NCI-H774 (cell line): ENCODE data around the gene SYT13.
A peak's percentile ranks its signal among the peaks of the same experiment; 100 is the strongest.

Experiments
- DNase-seq: peaks from one replicate; lab custom pipeline; 2025; lab: John Stamatoyannopoulos, UW

Gene SYT13

DNA sequence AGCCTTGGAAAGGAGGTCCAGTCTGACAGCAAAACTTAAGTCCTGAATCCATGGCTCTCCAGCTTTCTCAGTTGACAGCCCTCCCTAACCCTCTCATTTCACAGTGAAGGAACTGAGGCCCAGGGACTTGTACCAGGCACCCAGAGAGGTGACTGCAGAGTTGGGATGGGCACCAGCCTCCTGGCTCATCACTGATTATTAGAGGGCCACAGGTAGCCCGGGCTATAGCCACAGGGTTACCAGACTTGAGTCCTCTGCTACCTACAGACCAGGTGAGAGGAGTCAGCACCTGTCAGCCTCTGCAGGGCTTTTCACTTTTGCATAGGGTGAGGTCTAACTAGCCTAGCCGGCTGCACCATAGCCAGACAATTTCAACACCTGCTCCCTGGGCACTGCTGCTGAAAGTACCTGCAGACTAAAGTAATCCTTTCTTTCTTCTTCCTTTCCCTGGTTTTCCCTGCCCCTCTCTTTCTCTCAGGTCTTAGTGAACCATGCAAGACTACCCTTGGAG, 37.6 kb downstream of the SYT13 start:
- no peak for DNase-seq

DNA sequence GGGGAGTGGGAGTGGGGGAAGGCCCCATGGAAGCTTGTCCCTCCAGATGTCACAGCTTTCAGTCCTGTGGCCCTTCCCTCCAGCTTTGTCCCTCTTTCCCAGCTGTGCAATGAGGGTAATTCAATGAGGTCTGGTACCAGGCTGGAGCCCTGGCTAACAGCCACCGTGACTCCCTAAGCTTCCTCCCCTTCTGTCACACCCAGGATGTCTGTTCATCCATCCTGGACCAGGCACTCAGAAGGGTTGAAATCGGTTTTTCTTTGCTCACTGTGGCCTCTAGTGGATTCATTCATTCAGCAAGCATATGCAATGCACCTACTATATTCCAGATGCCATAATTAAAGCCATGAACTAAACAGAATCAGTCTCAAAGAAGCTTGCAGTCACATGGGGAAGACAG, 38.7 kb downstream of the SYT13 start:
- no peak for DNase-seq

DNA sequence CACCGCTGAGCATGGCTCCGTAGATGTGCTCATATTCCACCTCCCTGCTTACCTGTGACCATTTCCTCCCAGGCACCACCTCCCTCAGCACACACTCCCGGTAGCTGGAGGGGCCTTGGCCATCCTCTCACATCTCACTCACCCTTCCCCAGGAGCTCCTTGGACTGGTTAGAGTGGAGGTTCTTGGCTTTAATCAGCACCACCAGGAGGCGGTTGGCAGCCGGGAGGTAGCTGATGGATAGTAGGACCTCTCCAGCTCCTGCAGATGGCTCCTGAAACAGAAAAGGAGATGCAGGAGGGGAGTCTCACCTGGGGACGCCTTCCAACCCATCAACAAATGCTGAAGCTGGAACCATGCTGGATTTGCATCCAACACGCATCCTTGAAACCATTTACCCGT, 39.9 kb downstream of the SYT13 start:
- DNase-seq: no peak

DNA sequence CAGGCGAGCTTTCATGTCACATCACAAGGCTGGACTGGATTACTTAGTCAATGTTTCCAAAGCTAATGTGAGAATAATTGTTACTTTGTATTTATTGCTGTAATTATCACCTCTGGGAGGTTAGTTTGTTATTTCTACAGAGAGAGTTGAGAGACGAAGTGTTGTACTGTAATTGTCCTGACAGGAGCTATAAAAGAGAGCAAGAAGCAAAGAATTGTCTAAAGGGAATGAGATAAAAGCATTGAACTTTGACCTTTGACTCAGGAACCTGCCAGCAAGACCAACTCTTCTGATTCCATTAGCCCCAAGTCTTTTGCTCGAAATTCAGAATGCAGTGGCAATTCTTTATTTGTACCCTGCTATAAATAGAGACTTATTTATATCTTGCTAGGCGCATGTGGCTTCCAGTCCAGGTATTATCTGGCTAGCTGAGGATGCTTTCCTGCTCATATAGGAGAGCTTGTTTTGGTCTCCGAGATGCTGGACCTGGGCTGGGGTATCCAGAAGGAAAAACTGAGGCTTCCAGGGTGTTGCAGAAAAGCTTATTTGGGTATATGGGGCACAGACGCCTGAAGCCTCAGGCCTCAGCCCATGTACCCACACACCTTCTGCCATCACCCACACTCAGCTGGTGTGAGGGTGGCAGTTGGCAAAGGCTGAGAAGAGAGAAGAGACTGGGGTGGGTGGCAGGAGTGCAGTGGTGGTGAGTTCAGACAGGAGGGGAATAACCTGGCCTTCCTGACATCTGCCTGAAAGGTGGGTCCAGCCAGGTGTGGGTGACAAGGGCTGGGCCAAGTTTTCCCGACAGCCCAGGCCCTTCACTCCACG, 40.7 kb downstream of the SYT13 start:
- no peak for DNase-seq

DNA sequence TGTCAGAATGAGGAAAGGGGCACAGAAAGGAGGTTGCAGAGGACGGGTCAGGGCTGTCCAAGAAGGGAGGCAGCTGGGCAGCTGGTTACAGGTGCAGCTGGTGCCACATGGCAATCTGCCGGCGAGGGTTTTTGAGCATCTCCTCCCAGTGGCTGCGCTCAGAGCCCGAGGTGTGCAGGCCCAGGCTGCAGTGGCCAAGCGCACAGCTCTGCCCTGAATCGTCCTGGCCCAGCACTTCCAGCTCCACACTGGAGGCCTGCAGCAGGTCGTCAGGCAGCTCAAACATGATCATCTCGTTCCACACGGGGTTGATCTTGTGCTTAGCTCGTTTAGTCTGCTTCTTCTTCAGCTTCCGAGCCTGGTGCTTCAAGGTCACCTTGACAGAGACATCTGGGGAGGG, 42.2 kb downstream of the SYT13 start:
- no peak for DNase-seq

DNA sequence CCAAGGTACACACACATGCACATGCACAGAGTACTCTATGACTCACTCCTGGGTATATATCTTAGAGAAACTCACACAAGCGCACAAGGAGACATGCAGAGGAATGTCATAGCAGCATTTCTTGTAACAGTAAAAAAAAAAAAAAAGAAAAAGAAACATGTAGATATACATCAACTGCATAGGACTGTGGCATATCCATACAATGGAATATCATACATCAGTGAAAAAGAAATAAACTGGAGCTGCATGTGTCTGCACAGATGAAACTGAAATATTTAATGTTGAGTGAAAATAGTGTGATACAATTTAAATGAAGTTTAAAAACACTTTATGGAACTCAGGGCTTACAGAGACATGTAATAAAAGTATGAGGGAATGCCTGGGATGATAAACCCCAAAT, 46.4 kb downstream of the SYT13 start:
- no peak for DNase-seq

DNA sequence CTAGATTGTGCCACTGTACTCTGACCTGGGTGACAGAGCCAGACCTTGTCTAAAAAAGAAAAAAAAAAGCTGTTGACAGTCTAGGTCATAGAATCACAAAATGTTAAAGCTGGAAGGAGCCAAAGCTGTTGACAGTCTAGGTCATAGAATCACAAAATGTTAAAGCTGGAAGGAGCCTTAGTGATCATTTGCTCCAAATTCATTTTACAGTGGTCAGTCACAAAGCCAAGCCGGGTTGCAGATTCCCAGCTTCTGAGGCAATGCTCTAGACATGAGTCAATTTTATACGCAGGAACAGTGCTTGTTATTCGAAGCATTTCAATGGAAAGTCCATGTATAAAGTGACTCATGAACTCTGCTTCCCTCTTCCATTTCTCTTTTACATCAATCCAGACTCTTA, 47.4 kb downstream of the SYT13 start:
- no peak for DNase-seq

DNA sequence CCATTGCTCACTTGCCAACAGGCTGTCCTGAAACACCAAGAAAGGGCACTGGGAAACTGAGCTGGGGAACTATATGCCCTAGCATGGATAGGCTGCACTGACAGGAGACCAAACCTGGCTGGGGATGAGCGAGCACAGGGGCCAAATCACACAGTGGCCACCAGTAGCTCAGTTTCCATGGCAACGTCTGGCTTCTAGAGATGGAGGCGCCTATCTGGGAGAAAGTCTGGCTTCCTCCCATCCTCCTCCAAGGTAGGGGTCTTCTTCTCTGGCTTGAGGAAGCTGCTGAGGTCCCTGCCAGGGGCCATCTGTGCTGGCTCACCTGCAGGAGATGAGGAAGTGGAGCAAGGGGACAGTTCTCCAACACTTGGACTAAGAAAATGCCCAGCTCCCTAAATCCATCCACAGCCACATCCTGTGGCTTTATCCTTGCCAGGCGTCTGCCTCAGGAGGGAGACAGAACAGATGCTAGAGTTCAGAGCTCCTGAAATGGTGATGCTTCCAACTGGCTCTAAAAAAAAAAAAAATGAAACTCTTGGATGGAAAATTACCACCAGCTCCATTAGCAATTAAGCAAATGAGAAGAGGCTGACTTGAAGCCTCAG, 48.3 kb downstream of the SYT13 start:
- DNase-seq: no peak

DNA sequence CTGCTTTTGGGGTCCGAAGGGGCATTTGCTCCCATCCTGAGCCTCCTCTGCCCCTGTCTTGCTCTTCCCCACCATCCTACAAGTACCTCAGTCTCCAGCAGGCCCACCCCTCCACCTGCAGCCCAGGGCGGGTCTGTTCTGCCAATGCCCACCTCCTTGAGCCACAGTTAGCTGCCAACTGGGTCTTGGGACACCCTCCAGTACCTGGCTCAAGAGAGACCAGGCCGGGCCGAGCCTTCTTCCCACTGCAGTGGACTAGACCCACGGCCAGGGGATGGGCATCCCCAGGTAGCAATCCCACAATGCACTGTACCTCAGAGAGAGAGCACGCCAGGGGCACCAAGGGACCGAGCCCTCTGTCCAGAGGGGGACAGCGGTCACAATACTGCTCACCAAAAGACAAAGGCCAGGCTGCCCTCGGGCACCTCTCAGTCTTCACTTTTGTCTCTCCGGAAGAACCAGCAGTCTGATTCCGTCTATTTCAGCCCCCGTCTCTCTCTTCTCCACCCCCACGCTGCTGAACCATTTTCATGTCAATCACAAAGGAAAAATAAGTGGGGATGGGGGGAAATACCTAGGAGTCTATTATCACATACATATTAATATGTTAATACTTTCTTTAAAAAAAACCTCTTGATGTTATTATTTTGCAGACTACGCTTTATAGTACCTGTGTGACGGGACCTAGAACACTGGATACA, 51.7 kb downstream of the SYT13 start:
- DNase-seq: no peak

DNA sequence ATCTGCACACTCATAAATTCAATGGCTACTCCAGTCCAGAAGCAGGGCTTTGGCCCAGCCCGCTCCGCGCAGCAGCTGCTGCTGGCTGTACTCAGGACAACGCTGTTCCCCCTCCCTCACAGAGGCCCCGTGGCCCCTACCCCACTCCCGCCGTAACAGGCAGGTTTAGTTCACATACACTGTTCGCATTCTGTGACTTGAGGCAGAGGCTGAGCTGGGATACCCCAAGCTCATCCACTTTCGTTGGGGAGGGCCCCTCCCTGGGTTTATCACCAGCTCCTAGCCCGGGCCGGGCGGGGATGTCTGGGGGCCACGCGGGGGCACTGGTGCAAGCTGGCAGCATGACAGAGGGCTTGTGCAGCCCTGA, 52.4 kb downstream of the SYT13 start:
- no peak for DNase-seq

DNA sequence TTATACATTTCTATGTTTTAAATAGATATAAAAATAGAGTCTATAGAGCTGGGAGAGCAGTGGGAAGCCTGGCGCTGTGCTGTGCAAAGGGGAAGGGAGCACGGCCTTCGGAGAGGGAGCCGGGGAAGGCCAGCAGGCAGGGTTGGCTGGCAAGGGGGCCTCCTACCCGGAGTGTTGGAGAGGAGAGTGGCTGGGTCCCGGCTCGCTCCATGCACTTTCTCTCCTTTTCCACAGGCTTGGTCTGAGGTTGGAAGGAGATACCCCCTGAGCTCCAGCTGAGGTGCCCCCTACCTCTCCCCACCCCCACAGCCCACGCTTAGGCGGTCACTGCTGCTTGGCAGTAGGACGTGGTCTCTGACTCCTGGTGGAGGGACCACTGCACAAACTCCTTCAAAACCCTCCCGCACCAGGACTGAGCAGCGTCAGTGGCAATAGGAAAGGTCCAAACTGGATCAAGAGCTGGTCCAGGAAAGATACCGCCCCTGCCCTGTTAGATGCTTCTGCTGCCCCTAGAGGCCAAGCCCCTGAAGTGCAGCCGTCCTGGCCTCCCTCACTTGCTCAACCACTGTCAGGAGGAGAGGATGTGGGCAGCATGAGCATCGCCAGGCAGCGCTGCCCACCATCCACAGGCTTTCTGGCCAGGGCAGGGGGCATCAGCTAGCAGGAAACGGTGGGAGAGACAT, 52.9 kb downstream of the SYT13 start:
- peak; percentile 19 for DNase-seq

DNA sequence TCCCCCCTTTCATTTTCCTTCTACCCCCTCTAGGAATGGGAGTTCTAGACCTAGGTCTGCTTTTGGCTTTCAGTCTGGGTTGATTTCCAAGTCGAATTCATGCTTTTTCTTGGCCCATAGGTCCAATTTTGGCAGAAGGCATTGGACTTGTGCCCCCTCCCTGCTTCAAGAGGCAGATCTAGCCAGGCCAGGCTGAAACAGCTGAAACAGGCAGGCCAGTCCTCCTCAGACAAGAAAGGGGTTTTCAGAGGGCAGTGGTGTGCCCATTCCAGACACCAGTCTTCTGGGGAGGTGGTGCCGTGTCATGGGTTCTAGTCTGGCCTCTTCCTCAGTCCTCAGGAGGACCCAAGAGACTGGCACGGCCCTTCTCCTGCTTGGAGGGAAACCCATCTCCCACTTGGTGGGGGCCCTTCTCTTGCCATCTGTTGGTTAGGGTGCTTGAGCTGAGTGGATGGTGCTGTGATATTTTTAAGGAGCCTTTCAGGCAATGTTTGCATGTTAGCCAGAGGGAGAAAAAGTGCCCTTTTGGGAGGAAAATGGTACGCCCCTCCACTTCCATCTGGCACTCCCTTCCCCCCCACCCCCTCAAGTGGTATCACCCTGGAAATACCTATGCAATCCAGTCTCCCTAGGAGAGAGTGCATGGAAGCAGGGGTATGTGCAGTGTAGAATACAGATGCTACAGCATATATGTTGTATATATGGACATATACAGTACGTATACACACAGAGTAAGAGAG, 53.6 kb downstream of the SYT13 start:
- DNase-seq: no peak

DNA sequence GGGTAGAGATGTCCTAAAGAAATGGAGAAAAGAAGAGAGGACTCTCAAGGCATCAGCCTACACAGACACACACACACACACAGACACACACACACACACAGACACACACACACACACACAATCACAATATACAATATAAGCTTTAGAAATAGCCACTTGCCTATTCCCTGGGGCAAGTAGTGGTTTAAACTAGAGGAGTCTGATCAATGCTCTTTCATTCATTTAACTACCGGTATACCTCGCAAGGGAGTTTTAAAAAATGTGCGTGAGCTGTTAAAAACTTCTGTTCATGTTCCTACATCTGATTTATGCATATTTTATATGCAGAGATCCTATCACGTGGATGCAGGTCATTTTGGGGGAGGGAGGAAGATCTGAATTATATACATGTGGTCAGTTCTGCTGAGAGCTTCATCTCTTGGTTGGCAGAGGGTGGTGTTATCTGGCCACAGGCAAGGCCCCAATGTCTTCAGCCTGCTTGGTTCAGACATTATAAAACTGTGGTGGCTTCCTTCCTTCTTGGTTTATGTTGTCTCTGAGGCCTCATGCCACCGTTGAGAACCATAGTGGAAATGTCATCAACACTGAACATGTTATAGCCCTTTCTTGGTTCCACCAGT, 56.6 kb downstream of the SYT13 start:
- DNase-seq: no peak

DNA sequence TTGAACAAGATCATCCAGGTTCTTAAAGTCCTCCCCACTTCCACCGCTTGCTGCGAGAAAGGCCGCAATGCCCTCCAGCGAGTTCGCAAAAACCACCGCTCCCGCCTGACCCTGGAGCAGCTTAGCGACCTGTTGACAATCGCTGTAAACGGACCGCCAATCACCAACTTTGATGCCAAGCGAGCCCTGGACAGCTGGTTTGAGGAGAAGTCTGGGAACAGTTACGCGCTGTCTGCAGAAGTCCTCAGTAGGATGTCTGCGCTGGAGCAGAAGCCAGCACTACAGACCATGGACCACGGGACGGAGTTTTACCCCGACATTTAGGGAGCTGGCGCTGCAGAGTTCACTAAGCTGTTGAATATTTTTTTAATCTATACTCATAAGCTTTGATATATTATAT, 58.3 kb downstream of the SYT13 start:
- DNase-seq: no peak

DNA sequence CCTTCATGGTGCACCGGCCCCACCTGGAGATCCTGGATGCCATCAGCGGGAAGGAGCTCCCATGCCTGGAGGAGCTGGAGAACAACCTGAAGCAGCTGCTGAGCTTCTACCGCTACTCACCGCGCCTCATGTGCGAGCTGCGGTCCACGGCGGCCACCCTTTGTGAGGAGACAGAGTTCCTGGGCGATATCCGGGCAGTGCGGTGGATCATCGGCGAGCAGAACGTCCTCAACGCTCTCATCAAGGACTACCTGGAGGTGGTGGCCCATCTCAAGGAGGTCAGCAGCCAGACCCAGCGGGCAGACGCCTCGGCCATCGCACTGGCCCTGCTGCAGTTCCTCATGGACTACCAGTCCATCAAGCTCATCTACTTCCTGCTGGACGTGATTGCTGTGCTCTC, 59.2 kb downstream of the SYT13 start:
- no peak for DNase-seq

DNA sequence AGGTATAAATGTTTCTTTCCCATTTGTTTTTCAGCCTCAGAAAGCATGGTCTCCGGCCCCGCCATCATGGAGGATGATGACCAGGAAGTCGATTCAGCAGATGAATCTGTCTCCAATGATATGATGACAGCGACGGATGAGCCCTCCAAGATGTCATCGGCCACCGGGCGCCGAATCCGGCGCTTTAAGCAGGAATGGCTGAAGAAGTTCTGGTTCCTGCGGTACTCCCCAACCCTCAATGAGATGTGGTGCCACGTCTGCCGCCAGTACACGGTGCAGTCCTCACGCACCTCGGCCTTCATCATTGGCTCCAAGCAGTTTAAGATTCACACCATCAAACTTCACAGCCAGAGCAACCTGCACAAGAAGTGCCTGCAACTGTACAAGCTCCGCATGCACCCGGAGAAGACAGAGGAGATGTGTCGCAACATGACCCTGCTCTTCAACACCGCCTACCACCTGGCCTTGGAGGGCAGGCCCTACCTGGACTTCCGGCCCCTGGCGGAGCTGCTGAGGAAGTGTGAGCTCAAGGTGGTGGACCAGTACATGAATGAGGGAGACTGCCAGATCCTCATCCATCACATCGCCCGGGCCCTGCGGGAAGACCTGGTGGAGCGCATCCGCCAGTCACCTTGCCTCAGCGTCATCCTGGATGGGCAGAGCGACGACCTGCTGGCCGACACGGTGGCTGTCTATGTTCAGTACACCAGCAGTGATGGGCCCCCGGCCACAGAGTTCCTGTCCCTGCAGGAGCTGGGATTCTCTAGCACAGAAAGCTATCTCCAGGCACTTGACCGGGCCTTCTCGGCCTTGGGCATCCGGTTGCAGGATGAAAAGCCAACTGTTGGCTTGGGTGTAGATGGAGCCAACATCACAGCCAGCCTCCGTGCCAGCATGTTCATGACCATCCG, 59.9 kb downstream of the SYT13 start:
- no peak for DNase-seq

DNA sequence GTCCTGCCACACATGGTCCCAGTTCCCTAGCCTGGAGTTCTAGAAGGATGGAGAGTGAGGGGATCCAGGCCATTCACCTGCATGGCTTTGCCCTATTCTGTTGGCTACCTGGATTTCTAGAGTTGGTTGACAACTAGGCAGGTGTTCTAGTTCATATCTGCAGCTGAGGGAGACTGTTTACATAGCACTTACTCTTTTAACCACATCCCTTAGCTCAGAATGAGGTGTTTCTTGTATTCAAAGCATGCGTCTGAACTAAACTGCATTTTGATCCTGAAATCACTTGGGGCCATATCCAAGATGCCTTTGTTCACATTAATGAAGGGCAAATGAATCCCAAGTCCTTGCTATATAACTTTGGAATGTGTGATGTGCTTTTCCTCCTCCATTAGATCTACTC, 60.9 kb downstream of the SYT13 start:
- peak; percentile 28 for DNase-seq

DNA sequence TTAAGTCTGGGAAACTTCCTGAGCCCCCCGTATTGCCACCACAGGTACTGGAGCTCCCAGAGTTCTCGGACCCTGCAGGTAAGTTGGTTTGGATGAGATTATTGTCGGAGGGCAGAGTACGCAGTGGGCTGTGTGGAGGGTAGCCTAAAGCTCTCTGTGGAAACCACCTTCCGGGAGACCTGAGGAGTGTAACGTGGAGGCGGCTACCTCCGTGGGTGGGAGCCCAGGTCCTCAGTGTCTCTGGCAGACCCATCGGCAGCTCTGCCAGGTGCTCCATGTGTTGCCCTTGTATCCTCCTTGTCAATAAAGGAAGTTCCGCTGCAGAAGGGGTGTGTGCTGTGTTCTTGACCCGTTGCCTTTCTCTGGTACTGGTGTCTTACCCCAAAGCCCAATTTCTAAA, 61.4 kb downstream of the SYT13 start:
- DNase-seq: no peak

DNA sequence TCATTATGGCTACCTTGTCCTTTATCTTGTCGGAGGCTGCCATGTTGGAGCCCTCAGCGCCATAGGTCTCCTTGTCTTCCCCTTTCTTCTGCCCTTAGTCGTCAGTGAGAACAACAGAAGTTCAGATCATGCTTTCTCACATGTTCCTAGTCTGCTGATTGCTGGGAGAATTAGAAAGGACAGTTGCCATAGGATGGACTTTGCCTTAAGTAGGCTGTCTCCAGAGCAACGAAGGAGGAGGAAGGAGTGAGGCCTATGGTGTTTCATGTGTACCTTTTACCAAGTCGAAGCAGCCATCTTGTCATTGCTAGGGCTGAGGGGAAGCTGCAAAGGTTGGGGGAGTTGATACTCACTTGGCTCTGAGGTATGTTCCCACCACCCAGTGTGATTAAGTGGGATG, 62.6 kb downstream of the SYT13 start:
- DNase-seq: no peak

DNA sequence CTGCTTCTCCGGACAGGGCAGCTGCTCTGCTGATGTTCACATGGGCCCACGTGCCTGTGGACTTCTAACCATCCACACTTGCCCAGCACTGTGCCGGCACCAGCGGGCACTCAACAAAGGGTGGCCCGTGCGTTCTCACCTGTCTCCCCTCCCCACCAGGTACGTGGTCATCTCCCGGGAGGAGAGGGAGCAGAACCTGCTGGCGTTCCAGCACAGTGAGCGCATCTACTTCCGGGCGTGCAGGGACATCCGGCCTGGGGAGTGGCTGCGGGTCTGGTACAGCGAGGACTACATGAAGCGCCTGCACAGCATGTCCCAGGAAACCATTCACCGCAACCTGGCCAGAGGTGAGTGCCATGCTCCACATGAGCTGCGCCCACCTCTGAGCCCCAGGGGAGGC, 66.7 kb downstream of the SYT13 start:
- DNase-seq: no peak
